Right ventricle myocardium inferior (tissue), 1 donor: Measurements from ENCODE around the gene CTCF. TPM values are rescaled to one million over a fixed set of nuclear protein-coding genes. Genes with fewer than 3 reads are reported as not detected.

Experiments used
- ATAC-seq: fragments of 200-7000 bp; cut with Tn5 transposase; one replicate; pipeline ENCODE4 v1.9.1; 2020; ENCODE audit warnings: mild to moderate bottlenecking, moderate library complexity
- DNase-seq: peaks from one replicate; pipeline ENCODE4 v3.0.0; 2021; ENCODE audit errors: missing footprints
- intact Hi-C: fragments of 100-400 bp; cut with DNase I; formaldehyde crosslinking; loops from one replicate; pipeline ENCODE4 v1.11.0; 2022
- total RNA-seq: library from RNA; stranded (reverse); fragmentation: NEBNext Ultra II Directional; extraction: Animal tissue kit (Norgen Biotek cat#: 25700); gene quantifications from one replicate; pipeline ENCODE4 v1.2.1, GENCODE V29; 2021
- donor health status: DM: no; HTN: yes; CAD: no; lungs with severe emphysema.

The CTCF gene
- total RNA-seq, 1 donor from 2014 or later: 28.2 TPM

- intact Hi-C loops: no loop called here
- no peak for ATAC-seq
These were observed 94.2 kb downstream of the CTCF start for GRCh38 chr16:67656344-67657016.

GRCh38 chr16:67657017-67657608 is 94.8 kb downstream of the CTCF start:
- no peak for DNase-seq
- no peak for ATAC-seq
- intact Hi-C loops: no loop called here

More at GRCh38 chr16:67656344-67657016, 94.2 kb downstream of the CTCF start:
- DNase-seq: no peak

- ATAC-seq (no peak), DNase-seq (no peak)
- intact Hi-C loops: no loop called here
These were observed 95.6 kb downstream of the CTCF start for GRCh38 chr16:67657751-67658518.

DNA sequence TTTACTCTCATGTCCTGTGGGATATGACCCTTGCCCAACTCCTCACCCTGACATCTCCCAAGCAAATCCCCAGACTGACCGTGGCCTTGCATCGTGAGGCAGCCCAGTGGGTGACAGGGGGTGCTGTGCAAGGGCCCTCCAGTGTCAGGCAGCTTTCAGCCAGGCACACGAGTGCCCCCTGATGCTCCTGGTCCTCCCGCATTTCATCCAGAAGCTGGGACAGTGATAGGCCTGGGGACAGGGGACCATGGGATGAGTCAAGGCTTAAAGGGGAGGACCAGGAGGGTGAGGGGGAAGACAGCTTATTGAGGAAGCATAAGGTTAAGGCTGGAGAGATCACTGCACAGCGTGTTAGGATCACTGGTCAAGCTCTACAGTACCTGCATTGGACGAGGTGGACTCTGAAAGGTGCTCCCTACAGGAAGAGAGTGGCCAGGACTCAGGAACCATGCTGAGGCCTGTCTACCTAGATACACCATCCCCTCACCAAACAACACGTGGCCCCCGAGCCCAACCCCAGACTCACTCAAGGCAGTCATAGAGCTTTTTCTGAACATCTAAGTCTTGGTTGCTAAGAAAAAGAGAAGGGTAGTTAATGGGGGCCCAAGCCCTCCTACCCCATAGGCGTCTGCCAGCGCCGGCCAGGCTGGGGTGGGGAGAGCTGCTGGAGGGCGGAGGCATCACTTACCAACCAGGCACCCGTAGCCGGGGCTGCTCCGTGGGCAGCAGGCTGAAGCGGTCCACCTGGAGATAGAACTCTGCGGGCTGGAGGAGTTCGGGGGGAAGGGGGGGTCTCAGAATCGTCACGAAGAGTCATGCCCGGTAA is 96.7 kb downstream of the CTCF start:
- DNase-seq: no peak
- ATAC-seq: no peak
- intact Hi-C loops: no loop called here

DNA sequence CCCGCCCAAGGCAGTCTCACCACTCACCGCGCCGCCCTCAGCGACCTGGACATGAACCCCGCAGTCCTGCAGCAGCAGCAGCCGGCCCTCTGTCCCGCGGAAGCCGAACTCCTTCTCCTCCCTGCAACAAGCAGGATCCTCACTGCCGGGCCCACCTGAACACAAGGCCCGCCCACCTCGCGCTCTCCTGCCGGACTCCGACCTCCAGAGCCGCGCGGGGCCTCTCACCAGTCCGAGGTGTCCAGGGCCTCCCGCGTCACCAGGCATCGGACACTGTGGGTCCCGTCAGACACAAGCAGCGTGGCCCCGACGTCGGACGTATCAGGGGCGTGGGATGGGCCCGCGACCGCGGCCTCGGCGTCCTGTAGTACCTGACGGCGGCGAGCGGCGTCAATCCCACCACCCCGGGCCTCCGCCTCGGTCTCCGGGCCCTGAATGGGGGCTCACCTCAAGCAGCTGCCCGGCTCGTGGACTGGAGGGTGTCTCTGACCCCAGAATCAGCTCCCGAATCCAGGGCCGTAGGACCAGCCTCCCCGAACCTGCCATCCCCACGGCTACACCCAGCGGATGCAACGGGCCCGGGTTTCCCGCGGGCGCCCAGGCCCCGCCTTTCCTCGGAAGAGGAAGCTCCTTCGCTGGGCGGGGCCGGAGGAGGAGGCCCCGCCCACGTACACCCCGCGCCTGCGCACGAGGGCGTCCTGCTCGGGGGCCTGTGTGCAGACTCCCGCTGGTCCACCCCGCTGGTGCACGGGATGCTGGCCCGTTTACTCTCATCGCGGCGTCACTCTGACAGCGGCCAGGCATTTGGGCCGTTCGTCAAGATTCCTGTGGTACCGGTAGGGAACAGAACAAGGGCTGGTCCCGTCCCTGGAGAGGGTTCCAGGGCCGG is 97.6 kb downstream of the CTCF start, which contains the start of gene ACD:
Gene ACD (minus strand): TSS at position 586 of the 889 bp plus-strand sequence. CDS start 40 bp downstream, at position 546.
- intact Hi-C loops: no loop called here
- DNase-seq (peak; percentile 95), ATAC-seq (peak; percentile 94)

- DNase-seq (peak; percentile 98), ATAC-seq (peak; percentile 92)
- intact Hi-C loops: no loop called here
These were observed 98.3 kb downstream of the CTCF start, which contains the start of gene PARD6A for GRCh38 chr16:67660564-67661028. Gene PARD6A (plus strand): TSS chr16:67660960. CDS start chr16:67661039, 79 bp downstream.

DNA sequence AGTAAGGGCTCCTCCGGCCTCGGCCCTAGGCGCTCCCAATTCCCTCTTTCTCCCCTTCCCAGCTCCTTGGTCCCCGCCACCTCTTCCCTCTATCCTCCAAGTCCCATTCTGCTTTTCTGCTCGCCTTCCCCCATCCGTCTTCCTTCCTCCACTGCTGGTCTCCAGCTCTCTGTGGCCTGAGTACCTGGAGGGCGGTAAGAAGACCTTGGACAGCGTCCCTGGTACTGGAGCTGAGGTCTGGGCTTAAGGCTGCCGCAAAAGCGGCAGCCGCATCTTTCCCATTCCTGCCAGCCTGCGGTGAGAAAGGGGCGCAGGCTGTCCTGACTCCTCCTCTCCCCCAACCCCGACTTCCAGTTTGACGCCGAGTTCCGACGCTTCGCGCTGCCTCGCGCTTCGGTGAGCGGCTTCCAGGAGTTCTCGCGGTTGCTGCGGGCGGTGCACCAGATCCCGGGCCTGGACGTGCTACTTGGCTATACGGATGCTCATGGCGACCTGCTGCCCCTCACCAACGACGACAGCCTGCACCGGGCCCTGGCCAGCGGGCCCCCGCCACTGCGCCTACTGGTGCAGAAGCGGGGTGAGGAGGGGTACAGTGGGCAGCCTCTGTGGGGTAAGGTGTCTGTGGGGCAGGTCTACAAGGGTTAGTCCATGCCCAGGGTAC is 98.9 kb downstream of the CTCF start:
- ATAC-seq: no peak
- intact Hi-C loops: no loop called here
- DNase-seq: no peak

- no peak for DNase-seq
- no peak for ATAC-seq
- intact Hi-C loops: no loop called here
These were observed 99.7 kb downstream of the CTCF start for GRCh38 chr16:67661886-67662652.

- intact Hi-C loops: no loop called here
- DNase-seq (no peak), ATAC-seq (no peak)
These were observed 100.3 kb downstream of the CTCF start for GRCh38 chr16:67662653-67663010.

GRCh38 chr16:67663151-67663876 is 101.0 kb downstream of the CTCF start:
- intact Hi-C loops: no loop called here
- DNase-seq (no peak), ATAC-seq (no peak)

- no peak for ATAC-seq
- DNase-seq: no peak
- intact Hi-C loops: no loop called here
These were observed 101.5 kb downstream of the CTCF start for GRCh38 chr16:67663877-67664222.

- DNase-seq (no peak), ATAC-seq (no peak)
- intact Hi-C loops: no loop called here
These were observed 101.9 kb downstream of the CTCF start for GRCh38 chr16:67664258-67664657.

DNA sequence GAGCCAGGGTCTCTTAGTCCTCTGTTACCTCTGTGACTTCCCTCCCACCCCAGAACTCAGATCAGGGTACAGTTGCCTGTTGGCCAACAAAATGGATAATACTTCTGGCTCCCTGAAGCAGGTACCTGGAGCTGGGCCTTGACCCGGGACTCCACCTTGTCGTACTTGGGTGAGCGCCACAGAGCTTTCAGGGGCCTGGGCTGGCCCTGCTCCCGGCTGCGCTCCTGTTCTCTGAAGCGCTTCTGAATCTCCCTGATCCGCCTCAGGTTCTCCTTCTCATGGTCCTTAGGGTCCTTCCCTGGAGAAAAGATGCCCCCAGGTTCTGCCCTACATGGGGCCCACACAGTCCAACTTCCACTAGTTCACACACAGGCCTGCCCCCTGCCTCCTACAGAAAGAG is 102.5 kb downstream of the CTCF start:
- intact Hi-C loops: no loop called here
- ATAC-seq (no peak), DNase-seq (no peak)

DNA sequence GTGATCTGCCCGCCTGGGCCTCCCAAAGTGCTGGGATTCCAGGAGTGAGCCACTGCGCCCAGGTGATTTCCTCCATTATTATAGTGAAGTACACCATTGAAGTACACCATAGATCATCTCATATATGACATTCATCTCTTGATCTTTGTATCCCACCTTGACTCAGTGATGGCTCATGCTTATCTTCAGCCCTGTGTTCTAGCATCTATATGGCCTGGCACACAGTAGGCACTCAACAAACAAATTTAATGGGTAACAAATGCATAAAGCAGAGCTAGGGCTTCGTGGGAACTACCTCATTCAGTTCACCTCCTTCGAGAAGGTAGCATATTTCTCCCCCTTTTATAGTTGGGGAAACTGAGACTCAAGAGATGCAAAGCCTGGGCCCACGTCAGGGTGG is 103.3 kb downstream of the CTCF start:
- no peak for DNase-seq
- intact Hi-C loops: no loop called here
- ATAC-seq: no peak

GRCh38 chr16:67666032-67666551 is 103.8 kb downstream of the CTCF start:
- intact Hi-C loops: no loop called here
- ATAC-seq: no peak
- no peak for DNase-seq
